ENCODE data around the gene TTC32.

- TF ChIP-seq, protein P1, sequence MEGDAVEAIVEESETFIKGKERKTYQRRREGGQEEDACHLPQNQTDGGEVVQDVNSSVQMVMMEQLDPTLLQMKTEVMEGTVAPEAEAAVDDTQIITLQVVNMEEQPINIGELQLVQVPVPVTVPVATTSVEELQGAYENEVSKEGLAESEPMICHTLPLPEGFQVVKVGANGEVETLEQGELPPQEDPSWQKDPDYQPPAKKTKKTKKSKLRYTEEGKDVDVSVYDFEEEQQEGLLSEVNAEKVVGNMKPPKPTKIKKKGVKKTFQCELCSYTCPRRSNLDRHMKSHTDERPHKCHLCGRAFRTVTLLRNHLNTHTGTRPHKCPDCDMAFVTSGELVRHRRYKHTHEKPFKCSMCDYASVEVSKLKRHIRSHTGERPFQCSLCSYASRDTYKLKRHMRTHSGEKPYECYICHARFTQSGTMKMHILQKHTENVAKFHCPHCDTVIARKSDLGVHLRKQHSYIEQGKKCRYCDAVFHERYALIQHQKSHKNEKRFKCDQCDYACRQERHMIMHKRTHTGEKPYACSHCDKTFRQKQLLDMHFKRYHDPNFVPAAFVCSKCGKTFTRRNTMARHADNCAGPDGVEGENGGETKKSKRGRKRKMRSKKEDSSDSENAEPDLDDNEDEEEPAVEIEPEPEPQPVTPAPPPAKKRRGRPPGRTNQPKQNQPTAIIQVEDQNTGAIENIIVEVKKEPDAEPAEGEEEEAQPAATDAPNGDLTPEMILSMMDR (IDR thresholded peaks at IDR 0.05): no peak
- TF ChIP-seq POLR2A (IDR thresholded peaks at IDR 0.05): no peak
Observed at GRCh38 chr2:19888831-19889230, 13.0 kb downstream of the TTC32 start.

All from lower leg skin (tissue), 3 donors.